GM18867 (cell line): ENCODE measurements around the gene OR6A2.
"Not testable (repeated sequence)": the region's sequence is repeated elsewhere in the genome, so short reads cannot be mapped to it uniquely, and the experiment has no call there.

ENCODE experiments used
- ATAC-seq: cut with Tn5 transposase; IDR thresholded peaks from one replicate; pipeline ENCODE4 v1.9.1; 2021; ENCODE audit warnings: mild to moderate bottlenecking, moderate library complexity; ENCODE audit not compliant: unreplicated experiment

The OR6A2 gene

DNA sequence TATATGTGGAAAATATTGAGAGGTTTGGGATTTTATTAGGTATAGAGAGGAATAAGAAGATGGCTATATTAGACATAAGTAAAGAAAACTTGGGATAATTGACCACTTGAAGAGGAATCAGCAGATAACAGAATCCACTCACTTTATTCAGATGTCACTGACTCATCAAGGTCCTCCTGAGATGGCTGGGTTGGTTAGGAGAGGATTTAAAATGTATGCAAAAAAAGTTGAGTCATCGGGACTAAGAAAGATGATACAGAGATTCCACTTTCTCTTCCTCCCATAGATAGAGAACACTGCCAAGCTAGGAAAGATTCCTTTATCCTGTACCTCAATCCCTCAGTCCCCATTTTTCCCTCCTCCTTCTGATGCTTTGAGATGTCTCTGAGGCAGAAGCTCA lies at the start of gene OR6A2:
Gene OR6A2 (minus strand): TSS at position 288 of the 400 bp plus-strand sequence. CDS start 3,981 bp downstream, outside the sequence.
- ATAC-seq, result no peak

DNA sequence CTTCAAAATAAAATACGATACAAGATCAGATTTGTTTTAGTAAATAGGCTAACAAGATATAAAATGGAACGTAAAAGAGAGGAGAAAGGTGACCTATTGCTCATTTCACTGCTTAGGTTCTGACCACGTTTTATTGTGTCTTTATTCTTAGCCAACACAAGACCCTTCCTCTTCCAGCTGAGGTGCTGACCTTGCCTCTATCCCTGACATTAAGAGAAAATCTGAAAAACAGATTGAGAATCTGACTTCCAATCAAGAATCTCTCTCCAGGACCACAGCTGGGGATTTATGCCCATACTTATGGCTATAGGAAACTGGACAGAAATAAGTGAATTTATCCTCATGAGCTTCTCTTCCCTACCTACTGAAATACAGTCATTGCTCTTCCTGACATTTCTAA lies 45.9 kb upstream of the OR6A2 start, which contains the start of gene OR10A5:
Gene OR10A5 (plus strand): TSS at position 301 of the 400 bp plus-strand sequence. CDS start 0 bp downstream, at position 301.
- no peak for ATAC-seq

DNA sequence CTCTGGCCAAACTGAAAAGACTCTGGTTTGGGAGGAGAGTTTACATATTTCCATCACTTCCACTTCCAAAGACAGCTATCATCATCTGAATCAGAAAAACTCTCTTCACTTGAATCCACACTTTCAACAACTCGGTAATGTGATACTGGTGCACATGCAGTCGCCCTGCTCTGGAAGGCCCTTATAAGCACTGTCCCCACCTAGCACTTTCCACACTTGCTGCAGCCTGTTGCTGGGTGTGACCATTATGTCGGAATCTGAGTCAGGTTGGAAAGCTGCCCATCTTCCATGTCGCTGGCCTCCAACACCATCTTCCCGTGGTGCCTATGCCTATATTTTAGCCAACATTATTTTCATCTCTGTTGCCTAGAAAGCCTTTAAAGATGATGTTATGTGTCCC lies 44.9 kb upstream of the OR6A2 start:
- ATAC-seq, result no peak

DNA sequence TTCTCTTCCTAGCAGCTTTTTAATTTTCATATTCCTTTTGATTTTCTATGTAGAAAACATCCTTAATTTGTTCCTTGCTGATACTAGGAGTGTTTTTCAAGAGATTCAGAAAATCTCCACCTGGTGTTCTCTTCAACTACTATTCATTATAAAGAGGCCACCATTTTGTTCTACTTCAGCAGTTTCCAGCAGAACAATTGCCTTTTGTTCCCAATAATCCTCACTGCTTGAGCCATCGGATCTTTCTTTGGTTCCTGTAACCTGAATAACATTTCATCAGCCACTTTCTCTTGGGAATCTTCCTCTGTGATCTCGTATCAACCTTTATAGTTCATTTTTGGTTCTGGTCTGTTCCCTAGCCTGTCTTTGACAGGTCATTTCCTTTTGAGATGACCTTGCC lies 44.2 kb upstream of the OR6A2 start:
- no peak for ATAC-seq

DNA sequence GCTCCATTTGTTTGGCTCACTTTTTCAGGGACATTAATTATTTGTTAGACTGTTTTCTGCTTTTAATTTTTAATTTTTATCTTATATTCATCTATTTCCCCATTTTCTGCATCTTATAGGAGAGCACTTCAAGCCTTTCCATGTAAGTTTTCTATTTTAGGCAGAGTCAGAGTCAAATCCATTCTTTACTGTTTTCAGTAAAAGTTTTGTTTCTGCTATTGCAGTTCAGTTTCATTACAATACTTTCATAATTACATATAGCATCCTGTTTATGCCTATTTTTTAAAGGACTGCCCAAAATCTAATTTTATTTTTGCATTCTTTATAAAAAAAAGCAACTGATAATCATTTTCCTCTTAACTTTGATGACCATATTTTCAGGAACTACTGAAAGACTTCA lies 42.2 kb upstream of the OR6A2 start:
- no peak for ATAC-seq

DNA sequence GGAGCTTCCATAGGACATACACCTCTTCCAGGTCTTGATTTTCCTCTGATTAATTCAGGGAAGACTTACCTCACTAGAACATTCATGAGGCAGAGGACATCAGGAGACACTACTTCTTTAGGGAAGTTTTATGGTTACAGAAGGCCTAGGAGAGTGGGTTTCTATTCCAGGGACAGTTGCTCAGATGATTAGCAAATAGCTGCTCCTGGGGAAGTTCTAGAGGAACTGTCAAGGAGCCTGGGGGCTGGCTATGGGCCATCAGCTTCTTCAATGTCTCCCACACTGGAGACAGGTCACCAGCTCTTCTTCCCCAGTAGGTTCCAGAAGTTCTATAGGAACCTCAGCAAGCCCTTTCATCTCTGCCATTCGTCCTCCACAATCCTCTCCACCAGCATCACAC lies 34.5 kb upstream of the OR6A2 start:
- ATAC-seq, result no peak

DNA sequence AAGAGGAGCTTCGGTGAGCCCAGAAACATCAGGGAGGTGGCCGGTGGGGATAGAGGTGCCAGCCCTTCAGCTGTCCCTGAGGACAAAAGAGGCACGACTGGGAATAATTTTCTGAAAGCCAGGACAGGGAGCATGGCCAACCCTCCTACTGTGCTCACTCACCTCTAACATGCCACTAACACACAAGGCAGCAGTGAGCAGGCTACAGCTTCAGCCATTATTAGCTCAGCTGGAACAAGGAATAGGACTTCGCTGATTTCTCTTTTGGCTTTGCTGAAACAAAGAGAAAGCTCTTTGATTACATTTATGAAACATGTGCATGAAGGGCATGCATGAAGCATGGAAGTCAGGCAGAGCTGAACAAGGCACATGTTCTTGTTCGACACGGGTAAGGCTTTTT lies 33.9 kb upstream of the OR6A2 start:
- no peak for ATAC-seq

DNA sequence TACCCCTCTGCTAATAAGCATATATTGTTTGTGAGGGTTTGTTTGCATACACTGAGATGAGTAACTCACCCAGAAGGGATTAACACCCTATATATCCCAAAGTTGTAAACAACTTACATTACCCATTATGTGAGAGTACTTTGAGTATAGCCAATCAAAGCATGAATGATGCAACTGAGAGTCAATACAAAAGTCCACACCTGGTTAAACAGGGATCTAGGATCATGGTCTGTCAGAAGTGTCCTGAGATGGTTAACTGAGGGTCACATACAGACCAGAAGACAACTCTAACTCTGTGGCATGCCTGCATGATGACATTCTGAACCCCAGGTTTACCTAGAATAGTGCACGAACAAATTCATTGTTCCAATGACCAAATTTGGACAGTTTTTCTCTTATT lies 28.6 kb upstream of the OR6A2 start:
- no peak for ATAC-seq

DNA sequence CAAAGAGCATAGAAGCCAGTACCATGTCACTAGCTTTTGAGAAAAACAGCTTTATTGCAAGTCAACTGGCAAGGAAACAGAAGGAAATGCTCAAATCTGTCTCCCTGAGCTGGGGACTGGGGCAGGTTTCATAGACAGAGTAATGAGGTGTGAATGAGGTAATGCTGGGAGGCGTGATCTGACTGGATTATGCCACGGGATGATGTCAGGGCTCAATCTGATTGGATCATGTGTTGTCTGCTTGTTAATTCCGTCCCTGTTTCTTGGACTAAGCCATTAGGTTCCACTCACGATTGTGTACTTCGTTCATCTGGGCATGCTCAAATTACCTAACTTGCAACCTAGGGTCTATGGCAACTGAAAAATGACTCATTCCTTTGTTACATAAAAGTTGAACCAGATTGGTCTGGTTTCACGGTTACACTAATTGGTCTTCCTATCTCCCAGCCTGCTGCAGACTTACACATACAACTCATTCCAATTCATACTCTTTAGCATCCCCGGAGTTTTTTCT lies 25.8 kb upstream of the OR6A2 start:
- no peak for ATAC-seq

DNA sequence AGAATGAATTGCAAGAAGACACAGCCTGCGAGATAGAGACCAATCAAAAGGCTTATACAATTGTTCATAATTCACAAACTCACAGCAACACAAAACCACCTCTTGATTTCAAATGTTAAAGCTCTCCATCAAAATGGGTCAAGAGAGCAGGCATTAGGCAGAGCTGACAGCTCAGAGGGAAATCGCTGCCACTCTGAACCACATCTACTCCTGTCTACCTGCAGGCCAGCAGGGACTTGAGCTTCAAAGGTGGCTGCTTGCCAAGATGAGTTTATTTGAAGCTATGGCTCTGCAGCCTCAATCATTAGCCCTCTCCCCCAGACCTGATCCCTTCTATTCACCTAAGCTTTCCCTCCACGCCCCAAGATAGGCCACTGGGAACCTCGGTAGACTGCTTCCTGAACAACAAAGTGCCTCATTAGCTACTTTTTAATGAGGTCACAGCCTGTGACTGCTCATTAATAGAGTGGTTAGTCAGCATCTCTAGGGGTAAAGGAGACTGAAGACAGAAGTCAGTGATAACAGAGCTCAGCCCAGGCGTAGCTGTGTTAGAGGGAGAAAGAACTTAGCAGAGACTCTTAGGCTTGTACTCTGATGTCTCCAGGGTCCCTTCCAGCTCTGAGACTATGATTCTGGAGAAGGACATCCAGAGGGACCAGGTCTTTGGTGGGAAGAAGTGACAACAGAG lies 24.8 kb upstream of the OR6A2 start:
- no peak for ATAC-seq

DNA sequence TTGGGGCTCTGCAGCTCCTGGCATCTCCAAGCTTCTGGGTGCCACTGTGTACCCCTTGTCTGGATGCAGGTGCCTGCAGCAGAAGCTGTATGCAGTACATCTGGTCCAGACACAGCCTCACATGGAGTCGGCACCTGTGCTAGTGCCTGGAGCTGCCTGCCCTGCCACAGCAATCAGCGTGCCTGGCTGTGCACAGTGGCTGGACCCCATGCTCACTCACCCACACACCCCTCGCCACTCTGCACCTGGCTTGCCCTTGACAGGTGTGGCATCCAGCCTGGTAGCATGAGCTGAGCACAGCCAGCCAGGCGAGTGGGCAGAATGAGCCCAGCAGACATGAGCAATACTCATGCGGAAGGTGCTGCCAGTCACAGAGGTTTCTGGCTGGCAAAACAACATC lies 19.5 kb upstream of the OR6A2 start:
- no peak for ATAC-seq

DNA sequence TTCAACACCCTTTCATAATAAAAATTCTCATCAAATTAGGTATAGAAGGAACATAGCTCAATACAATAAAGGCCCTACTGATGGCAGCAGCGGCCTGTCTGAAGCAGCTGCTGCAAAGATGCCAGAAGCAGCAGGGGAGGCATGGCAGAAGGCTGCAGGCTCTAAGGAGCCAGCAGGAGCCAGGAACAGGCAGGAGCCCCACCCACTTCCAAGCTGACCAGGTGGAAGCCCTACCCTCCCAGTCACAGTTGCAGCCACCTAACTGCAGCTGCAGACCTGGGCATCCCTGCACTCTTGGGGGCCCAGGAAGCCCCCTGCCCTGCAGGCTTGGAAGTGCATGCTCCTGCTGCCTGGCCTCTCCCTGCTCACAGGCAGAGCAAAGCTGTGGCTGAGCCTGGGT lies 18.2 kb upstream of the OR6A2 start:
- no peak for ATAC-seq

DNA sequence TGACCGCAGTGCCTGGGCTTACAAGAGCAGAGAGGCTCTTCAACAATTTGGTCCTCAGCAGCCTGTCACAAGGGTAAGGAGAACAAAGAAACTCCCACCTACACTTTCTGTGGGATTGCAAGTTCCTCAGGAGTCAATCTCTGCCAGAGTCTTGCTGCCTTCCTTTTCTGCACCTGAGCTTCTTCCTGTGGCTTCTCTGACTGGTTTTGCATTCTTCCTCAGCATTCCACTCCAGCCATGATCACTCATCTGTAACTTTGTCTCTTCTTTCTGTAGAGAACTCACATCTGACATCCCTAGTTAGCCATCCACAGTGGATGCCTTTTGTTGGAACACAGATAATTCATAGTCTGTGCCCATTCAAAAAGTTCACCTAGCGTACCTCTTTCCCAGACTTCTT lies 14.2 kb upstream of the OR6A2 start:
- no peak for ATAC-seq

DNA sequence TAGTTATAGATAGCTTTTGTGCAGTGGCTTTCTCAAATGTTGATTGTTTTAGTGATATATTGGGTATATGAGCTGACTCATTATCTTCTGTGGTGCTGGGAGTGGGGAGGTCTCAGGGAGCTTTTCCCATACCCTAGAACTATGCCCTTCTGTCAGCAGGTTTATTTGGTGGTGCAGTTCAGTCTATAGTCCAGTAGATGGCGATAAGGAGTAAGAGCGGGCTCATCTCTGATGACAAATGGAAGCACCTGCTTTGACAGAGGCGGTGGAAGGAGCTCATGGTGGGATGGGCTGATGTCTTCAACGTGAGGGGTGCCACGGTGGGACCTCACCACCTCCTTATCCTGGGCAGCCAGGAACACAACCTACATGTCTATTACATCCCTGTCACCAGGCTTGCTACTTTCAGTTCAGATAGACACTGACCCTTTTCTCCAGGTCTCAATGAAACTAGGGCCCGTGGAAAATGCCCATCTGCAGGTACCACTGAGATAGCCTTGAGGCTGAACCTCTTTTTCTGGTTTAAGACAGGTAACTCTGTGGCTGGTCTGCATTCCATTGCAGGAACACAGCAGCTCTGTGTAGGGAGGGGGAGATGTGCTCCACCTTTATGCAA lies 13.0 kb upstream of the OR6A2 start:
- ATAC-seq, result peak; percentile 89

DNA sequence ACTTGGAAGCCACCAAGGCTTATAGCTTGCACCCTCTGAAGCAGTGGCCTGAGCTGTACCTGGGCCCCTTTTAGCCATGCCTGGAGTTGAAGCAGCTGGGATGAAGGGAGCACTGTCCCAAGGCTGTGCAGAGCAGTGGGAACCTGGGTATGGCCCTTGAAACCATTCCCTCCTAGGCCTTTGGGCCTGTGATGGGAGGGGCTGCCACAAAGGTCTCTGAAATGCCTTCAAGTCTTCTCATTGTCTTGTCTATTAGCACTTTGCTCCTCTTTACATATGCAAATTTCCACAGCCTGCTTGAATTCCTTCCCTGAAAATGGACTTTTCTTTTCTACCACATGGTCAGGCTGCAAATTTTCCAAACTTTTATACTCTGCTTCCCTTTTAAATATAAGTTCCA lies 1.6 kb upstream of the OR6A2 start:
- not testable (repeated sequence) for ATAC-seq

DNA sequence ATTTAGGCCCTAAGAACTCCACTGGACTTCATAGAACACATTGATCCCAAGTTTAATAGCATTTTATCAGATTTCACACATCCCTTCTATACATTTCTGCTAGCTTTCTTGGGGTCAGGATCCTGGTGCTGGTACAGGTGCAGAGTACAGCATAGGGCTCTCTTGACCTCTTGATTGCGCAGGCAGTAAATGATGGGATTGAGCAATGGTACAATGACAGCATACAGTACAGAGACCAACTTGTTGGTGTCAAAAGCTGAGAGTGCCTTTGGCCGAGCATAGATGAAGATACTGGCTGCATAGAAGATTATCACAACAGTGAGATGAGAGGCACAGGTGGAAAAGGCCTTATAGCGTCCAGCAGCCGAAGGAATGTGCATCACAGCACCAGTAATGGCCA lies 4.8 kb downstream of the OR6A2 start:
- ATAC-seq, result no peak

DNA sequence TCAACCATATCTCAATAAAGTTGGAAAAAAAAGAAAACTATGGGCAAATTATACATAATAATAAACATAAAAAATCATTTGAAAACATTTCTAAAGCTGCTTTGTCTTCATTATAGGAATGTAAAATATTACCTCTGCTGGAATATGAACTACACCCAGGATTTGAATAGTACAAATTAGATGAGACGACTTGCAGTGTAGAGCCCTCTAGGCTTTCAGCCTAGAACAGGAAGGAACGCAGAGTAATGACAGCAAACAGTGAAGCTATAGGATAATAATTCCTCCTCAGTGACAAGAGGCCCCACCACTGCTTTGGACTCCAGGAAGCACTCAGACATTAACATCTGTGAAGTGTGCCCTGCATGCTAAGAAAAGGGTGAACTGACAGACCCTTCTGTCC lies 8.9 kb downstream of the OR6A2 start:
- no peak for ATAC-seq

DNA sequence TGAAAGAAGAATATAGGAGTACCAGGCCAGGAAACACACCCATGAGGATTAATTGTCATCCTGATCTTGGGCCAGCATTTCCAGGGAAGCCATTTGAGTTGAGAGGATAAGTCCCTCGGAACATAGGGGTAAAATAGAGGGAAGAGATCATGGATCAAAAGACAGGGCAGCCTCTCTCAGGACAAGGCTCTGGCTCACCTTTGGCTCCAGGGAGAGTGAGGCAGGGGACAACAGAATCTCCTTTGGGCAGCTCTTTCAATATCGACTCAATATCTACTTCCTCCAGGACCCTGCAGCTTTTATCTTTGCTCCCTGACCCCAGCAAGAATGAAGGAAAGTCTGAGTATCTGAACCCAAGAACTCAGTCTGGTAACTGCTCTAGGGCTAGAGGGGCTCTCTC lies 16.8 kb downstream of the OR6A2 start, which contains the start of gene OR2AG1:
Gene OR2AG1 (plus strand): TSS at position 301 of the 400 bp plus-strand sequence. CDS start 2,018 bp downstream, outside the sequence.
- no peak for ATAC-seq

DNA sequence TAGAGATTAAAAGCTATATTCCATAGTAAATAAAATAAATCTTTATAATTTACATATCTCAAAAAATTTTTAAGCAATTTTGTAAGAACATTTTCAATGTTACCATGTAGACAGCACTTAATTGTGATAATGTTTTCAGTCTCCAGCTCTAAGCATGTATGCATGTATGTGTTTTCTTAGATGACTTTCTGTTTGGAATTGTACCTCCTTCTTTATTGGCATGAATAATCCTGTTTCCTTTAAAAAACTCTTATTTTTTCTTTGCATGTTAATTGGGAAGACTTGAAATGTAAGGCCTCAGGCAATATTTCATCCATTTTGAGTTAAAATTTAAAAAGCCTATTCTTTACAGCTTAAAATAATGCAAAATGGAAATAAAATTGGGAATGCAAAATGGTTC lies 18.7 kb downstream of the OR6A2 start:
- ATAC-seq, result no peak

DNA sequence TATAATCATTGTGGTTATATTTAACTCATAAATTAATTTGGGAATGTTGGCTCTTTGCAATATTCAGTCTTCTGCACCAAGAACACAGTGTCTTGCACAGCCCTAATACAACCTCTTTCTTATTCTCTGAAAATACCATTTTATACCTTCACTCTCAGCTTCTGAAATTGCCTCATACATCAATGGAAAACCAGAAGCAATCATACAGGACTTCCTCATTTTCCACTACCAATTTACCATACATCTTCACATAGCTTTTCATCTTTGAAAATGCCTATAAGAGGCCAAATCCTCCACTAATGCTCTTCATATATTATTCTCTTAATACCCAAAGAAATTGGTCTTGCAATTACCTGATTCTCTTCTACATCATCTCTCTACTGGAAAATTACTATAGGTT lies 21.0 kb downstream of the OR6A2 start:
- ATAC-seq, result no peak

DNA sequence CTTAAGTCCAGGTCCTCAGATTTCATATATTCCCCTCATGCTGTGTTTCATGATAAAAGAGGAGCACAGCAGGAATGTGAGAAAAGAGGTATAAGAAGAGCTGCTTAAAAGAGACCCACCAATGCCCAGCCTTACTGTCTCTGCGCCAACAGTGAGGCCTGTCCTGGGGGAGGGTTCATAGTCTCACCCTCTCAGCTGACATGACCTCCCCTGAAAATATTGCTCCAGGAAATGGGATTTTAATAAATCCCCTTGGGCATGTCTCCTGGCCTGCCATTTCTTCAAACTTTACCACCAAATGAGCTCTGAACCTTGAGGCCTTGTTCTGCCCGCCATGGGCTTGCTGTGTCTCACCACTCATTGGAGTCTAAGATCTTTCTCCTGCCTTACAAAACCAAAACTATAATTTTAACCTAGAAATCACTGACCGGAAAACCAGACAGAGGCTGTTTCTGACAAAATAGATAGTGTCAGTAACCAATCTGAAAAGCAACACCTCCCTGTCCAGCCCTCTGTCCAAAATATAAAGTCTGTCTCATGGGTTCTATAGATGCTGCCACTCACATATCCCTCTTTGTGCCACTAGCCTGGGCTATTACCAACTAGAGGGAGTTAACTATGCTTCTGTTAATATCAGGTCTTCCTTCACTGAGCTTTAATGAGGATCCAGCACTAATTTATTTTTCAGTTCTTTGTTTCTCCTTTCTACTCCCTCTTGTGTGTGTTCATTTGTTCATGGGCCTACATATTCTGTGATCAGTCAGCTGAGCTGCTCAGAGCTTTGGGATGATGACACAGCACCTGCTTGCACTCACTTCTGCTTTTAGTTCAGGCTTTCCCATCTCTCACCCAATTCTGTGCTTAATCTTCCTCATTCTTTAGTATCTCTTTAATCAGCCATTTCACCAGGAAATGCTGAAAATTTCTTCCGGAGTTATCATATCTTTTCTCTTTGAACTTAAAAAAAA lies 27.3 kb downstream of the OR6A2 start, which contains the start of gene OR2AG2:
Gene OR2AG2 (minus strand): TSS at position 51 of the 968 bp plus-strand sequence. CDS start 3,019 bp downstream, outside the sequence.
- peak; percentile 87 for ATAC-seq
